GM21423 (cell line): ENCODE data around the gene ZNF367.
A peak's percentile ranks its signal among the peaks of the same experiment; 100 is the strongest.

Experiments
- ATAC-seq: cut with Tn5 transposase; IDR thresholded peaks from one replicate; pipeline ENCODE4 v1.9.1; 2021; ENCODE audit warnings: mild to moderate bottlenecking, moderate library complexity; ENCODE audit not compliant: unreplicated experiment

Gene ZNF367

GRCh38 chr9:96437454-96437853, 19.3 kb upstream of the ZNF367 start:
- no peak for ATAC-seq

DNA sequence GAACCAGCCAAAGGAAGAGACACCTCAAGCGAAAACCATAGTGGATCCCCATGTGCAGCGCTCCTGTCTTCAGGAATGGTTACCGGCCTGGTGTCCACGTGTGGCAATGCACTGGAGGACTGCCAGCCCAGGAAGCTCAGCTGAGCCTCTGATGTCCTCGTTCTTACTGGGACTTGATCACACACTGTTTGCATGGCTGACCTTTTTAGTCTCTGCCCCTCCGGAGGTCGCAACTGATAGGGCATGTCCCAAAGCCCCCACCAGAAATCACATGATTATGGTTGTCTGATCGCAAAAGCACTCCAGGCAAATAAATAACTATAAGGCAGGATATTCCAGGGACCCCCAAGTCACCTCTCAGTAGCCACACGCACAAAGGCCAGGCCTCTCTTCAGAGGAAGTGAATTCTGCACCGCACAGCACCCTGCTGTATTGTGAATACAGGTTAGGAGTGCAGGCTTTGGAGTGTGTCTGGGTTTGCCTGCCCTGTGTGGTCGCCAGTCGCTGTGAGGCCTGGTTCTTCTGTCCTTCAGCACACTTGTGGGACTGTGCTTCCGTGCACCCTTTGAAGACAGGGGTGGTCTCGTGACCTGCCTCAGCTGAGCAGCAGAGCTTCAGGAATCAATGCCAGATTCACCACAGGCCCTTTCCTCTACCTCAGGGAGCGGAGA, 18.4 kb upstream of the ZNF367 start:
- ATAC-seq, result no peak

DNA sequence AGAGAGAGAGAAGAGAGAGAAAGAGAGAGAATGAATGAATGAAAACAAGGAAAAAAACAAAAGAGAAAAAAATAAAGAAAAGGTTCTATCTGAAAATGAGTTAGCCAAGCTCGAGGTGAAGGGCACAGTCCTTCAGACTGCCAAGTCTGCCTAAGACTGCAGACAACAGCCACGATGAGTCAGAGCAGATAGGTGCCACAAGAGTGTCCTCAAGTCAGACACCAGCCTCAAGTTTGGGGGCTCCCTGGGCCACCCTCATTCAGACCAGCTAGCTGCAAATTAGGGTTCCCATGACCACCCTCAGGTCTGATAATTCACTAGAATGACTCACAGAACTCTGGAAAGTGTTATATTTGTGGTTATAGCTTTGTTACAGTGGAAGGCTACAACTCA, 17.9 kb upstream of the ZNF367 start:
- no peak for ATAC-seq

- no peak for ATAC-seq
Measured at GRCh38 chr9:96435345-96435744, 17.2 kb upstream of the ZNF367 start.

GRCh38 chr9:96430377-96430776, 12.2 kb upstream of the ZNF367 start:
- no peak for ATAC-seq

DNA sequence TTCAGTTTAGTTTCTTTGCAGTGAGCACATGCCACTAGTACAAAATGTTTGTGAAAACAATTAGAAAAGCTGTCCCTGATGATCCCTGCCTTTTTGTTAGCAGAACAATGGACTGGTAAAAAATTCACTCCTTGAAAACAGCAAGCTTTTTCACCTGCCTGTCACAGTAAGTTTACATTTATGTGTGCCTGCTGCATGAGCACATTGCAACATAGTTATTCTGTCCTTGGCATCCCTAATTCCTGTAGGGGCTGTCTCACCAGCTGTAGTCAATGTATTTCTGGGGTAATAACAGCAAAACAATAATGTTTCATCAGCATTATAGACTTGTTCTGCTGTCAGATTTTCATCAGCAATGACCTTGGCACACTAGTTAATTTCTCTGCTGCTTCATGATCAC, 11.6 kb upstream of the ZNF367 start:
- ATAC-seq, result no peak

GRCh38 chr9:96425500-96426169, 7.5 kb upstream of the ZNF367 start:
- no peak for ATAC-seq

DNA sequence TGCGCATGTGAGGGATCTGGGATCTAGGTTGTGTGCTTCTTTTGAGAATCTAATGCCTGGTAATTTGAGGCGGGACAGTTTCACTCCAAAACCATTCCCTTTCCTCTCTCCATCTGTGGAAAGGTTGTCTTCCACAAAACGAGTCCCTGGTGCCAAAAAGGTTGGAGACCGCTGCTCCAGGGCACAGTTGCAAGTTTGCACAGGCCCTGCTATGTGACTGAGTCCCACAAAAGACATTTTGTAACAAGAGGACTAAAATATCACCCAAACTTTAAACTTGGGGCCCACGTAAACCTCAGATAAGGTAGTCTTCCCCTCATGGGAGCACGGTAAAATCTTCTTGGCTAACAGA, 5.8 kb upstream of the ZNF367 start:
- no peak for ATAC-seq

- no peak for ATAC-seq
Measured at GRCh38 chr9:96423322-96423984, 5.3 kb upstream of the ZNF367 start.

DNA sequence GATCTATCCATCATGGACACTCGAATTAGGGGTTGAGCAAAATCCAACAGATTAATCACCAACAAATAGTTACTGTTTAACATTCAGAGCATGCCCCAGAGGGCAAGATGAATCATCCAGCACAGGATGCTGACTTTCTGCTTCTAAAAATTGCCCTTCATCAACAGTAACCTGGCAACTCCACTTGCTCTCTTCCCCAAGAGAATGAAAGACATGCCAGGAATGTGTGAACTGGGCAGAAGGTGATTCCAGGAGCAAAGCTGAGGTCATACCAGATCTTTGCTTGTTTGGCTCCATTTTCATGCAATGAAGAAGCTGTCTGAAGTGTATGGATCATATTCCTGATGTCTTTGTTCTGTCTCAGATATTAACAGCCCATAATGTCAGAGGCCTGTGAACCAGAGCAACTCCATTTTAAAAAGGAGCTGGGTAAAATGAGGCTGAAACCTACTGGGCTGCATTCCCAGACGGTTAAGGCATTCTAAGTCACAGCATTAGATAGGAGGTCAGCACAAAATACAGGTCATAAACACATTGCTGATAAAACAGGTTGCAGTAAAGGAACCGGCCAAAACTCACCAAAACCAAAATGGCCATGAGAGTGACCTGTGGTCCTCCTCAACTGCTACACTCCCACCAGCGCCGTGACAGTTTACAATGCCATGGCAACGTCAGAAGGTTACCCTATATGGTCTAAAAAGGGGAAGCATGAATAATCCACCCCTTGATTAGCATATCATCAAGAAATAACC, 2.5 kb upstream of the ZNF367 start:
- no peak for ATAC-seq

- no peak for ATAC-seq
Measured at GRCh38 chr9:96419691-96419969, 1.5 kb upstream of the ZNF367 start.

DNA sequence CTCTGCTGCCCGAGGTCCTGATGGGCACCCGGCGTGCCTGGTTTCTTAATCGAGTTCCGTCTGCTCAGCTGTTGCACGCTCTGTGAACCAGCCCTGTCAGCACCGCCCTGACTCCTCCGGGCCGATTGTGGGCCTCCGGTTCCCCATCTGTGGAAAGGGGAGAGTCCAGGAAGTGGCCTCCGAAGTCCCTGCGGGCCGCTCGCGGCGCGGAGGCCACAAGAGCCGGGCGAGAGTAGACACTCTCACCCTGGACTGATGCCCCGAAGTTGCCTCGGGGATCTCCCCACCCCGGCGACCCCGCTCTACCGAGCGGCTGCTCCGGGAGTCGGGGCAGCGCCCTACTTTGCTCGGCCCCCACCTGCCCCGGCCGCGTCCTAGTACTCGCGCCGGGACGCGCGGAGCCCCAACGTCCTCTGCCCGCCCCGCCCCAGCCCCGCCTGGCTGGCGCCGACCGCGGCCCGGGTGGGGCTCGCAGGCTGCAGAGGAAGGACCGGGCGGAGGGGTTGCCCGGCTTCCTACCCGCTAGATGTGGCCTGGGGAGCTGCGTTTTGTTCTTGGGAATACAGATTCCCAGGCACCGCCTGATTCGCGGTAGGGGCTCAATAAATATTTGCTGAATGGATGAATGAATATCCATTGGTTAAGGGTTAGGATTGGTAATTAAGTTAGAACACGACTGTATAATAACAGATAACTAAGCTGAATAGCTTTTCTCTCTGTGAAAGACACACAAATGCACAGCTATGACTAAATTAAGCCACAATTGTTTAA, 935 bp upstream of the ZNF367 start:
- ATAC-seq, result peak; percentile 31

DNA sequence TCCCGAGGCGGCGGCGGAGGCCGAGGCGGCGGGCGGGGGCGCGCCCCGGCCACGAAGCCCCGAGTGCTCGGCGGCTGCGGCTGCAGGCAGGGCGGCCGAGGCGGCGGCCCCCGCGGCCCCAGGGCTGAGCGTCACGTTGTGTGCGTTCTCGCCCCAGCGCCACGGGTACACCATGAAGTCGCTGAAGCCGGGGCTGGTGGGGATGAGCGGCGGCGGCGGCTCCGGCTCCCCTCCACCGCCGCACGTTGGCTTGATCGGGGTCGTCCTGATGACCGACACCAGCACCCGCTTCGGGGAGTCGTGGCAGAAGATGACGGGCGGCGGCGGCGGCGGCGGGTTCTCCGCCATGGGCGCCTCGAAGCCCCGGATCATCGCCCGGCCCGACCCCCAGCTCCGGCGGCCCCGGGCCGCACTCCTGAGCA, 498 bp downstream of the ZNF367 start:
- ATAC-seq, result no peak

- ATAC-seq, result no peak
Measured at GRCh38 chr9:96417051-96417586, 1.1 kb downstream of the ZNF367 start.

DNA sequence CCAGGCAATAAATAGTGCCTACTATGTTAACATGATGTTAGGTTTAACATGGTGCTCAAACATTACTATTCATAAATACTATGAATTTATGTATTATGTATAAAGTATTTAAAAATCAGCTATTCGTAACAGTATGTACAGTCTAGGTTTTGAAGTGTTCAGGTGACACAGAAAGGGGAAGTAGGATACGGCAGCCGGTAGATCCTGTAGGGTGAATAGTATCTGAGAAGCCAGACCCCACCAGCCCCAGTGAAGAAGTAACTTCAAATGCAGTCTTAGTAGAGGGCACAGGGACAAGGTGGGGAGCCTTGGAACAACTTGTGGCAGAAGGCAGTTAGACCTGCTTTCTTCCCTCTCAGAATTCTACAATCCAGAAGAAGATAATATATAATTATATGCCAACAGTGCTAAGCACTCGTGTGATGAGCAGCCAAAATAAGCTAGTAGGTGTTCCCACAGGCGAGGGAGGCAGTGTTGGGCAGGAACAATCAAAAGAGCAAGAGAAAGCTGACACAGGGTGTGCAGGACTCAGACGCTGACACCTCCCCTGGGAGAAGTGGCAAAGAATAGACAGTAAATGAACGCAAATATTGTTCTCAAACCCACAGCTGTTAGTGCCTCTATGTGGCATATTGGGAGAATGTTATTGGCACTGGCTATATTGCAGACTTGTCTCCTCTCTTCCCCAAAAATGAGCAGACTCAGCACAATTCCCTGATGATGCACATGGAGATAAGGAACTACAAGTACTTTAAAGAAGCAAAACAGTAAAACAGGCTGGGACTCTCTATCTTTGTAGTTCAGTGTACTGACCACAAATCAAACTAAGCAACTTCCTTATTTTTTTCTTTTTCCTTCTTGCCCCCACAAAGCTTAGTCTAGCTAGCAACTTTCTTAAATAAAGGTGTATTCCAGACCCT, 4.6 kb downstream of the ZNF367 start:
- peak; percentile 30 for ATAC-seq

- ATAC-seq, result no peak
Measured at GRCh38 chr9:96412174-96412913, 5.8 kb downstream of the ZNF367 start.

DNA sequence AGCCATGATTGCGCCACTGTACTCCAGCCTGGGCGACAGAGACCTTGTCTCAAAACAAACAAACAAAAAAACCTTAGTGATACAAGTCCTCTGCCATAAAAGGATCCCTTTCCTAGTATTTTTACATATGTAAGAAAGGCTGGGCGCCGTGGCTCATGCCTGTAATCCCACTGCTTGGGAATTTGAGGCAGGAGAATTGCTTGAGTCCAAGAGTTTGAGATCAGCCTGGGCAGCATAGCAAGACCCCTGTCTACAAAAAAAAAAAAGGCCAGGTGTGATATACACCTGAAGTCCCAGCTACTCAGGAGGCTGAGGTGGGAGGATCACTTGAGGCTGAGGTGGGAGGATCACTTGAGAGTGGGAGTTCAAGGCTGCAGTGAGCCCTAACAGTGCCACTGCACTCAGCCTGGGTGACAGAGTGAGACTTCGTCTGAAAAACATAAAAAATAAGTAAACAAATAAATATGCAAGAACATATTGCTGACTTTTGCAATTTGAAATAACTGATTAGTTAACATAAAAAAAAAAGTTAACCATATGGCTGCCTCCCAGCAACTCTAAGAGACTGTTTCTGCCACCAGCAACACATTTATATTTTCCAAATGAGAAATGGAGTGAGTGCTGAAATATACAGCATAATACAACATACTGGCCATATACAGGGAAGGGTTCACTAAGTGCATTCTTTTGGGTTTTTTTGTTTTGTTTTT, 6.9 kb downstream of the ZNF367 start:
- ATAC-seq, result no peak
